ENCODE data around the gene STIP1. TPM values are rescaled to one million over a fixed set of nuclear protein-coding genes. Genes with fewer than 3 reads are reported as not detected.
A peak's percentile ranks its signal among the peaks of the same experiment; 100 is the strongest.

Gene STIP1
- total RNA-seq, 2 donors from 2014 or later = 95.5 to 232 TPM

GRCh38 chr11:64230985-64231365 is 45.0 kb downstream of the STIP1 start:
- no peak for TF ChIP-seq CTCF (IDR thresholded peaks at IDR 0.05)
- no peak for DNase-seq
- H3K27me3 ChIP-seq = no peaks in the 10 kb centered on the region
- peak overlapping the region; percentile 89 for H3K9ac ChIP-seq (ENCODE audit: low read depth in 2 of 2, low read length in 2 of 2)
- H3K9me3 ChIP-seq = no peaks in the 10 kb centered on the region
- intact Hi-C loops (cut with DNase I) = no loop called here
- H3K36me3 ChIP-seq = no peaks in the 10 kb centered on the region
- peak overlapping the region; percentile 70 for H3K4me3 ChIP-seq
- H3K4me1 ChIP-seq = peaks cover 20% of the 10 kb centered on the region
- peak overlapping the region; percentile 85 for H3K27ac ChIP-seq

GRCh38 chr11:64231546-64231945 is 45.6 kb downstream of the STIP1 start:
- peak; percentile 29 for DNase-seq
- intact Hi-C loops (cut with DNase I) = no loop called here
- TF ChIP-seq CTCF (IDR thresholded peaks at IDR 0.05) = no peak
- no peak overlapping the region for H3K27ac ChIP-seq
- no peak overlapping the region for H3K4me3 ChIP-seq
- peak overlapping the region in 1 of 2 donors; percentile 21 for H3K9ac ChIP-seq (ENCODE audit: low read depth in 2 of 2, low read length in 2 of 2)
- no peaks in the 10 kb centered on the region for H3K27me3 ChIP-seq
- no peaks in the 10 kb centered on the region for H3K36me3 ChIP-seq
- peaks cover 20% of the 10 kb centered on the region for H3K4me1 ChIP-seq
- H3K9me3 ChIP-seq = no peaks in the 10 kb centered on the region

GRCh38 chr11:64232182-64232966 is 46.4 kb downstream of the STIP1 start:
- H3K9ac ChIP-seq (ENCODE audit: low read depth in 2 of 2, low read length in 2 of 2) = peak overlapping the region in 1 of 2 donors; percentile 34
- intact Hi-C loops (cut with DNase I) = no loop called here
- DNase-seq = peak; percentile 30
- no peak overlapping the region for H3K27ac ChIP-seq
- no peaks in the 10 kb centered on the region for H3K27me3 ChIP-seq
- no peaks in the 10 kb centered on the region for H3K36me3 ChIP-seq
- H3K4me3 ChIP-seq = no peak overlapping the region
- no peak for TF ChIP-seq CTCF (IDR thresholded peaks at IDR 0.05)
- peaks cover 18% of the 10 kb centered on the region for H3K4me1 ChIP-seq
- H3K9me3 ChIP-seq = no peaks in the 10 kb centered on the region

GRCh38 chr11:64232967-64233315 is 47.0 kb downstream of the STIP1 start:
- Histone ChIP-seq H3K9ac (ENCODE audit: low read depth in 2 of 2, low read length in 2 of 2) (no peak overlapping the region), H3K4me3 (no peak overlapping the region), H3K36me3 (no peaks in the 10 kb centered on the region), H3K4me1 (peaks cover 17% of the 10 kb centered on the region), H3K9me3 (no peaks in the 10 kb centered on the region), H3K27me3 (no peaks in the 10 kb centered on the region), H3K27ac (no peak overlapping the region)
- intact Hi-C loops (cut with DNase I) = no loop called here
- DNase-seq = no peak
- TF ChIP-seq CTCF (IDR thresholded peaks at IDR 0.05) = no peak

- no peaks in the 10 kb centered on the region for H3K27me3 ChIP-seq
- H3K27ac ChIP-seq = peak within 1 kb of the TSS; percentile 62
- H3K9ac ChIP-seq (ENCODE audit: low read depth in 2 of 2, low read length in 2 of 2) = peak within 1 kb of the TSS; percentile 74 to 79
- peaks cover 20% of the 10 kb centered on the region for H3K4me1 ChIP-seq
- no peaks in the 10 kb centered on the region for H3K36me3 ChIP-seq
- no peak for TF ChIP-seq CTCF (IDR thresholded peaks at IDR 0.05)
- peak; percentile 79 for DNase-seq
- H3K4me3 ChIP-seq = peak within 1 kb of the TSS; percentile 68
- intact Hi-C loops (cut with DNase I) = no loop called here
- no peaks in the 10 kb centered on the region for H3K9me3 ChIP-seq
Observed at GRCh38 chr11:64233913-64234586, 48.1 kb downstream of the STIP1 start, which contains the start of gene VEGFB. VEGFB (plus strand) TSS chr11:64234584; CDS start chr11:64234834, 250 bp downstream.

All from colonic mucosa (tissue), 4 donors.